ENCODE measurements around the gene OR2T27. TPM values are rescaled to one million over a fixed set of nuclear protein-coding genes. Genes with fewer than 3 reads are reported as not detected.

The OR2T27 gene
- total RNA-seq, 2 donors from 2014 or later: not detected

- Mint-ChIP-seq H3K27ac (no peak overlapping the region), H3K9me3 (no peaks in the 10 kb centered on the region), H3K36me3 (ENCODE audit: insufficient read depth in 2 of 2) (no peaks in the 10 kb centered on the region), H3K4me1 (ENCODE audit: low read depth) (no peaks in the 10 kb centered on the region), H3K4me3 (no peak overlapping the region), H3K27me3 (ENCODE audit: low read depth) (no peaks in the 10 kb centered on the region)
- DNase-seq: no peak
- ATAC-seq (replicated peaks in 1 of 2): no peak
Observed at GRCh38 chr1:248630551-248630950, 24.8 kb downstream of the OR2T27 start.

DNA sequence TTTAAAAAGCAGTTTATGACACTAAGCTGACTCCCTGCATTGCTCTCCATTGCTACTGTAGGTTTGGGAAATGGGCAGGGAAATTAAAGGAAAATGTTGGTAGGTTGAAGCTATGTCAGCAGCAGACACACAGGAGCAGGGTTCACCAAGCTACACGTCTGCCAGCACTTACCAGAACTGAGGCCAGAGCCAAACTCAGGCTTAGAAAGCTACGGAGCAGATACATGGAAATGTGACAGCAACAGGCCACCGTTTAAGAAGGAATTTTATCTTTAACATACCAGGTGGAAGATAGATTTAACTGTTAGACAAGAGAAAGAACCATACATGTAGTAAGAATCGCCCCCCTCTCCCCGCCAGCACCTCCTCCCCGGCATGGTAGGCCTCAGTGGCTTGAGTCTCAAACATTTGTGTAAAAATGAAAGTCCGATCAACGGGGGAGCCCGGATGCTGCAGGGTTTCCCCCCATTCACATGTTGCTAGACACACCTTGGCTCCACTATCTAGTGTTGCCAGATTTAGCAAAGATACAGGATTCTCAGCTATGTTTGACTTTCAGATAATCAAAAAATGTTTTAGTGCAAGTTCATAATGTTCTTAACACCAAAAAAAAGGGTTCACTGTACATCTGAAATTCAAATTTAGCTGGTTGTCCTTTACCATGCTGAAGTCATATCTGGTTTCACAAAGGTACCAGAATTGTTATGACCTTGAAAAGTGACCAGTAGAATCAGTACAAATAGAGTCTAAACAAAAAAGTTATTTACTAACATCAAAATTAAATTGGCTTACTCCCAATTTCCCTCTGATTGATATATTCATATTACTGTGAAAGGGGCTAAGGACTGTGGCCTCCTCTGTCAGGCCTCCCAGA is 27.1 kb downstream of the OR2T27 start:
- H3K4me1 Mint-ChIP-seq (ENCODE audit: low read depth): no peaks in the 10 kb centered on the region
- DNase-seq (no peak), ATAC-seq (replicated peaks in 1 of 2) (no peak)
- no peaks in the 10 kb centered on the region for H3K27me3 Mint-ChIP-seq (ENCODE audit: low read depth)
- no peak overlapping the region for H3K4me3 Mint-ChIP-seq
- no peaks in the 10 kb centered on the region for H3K9me3 Mint-ChIP-seq
- H3K27ac Mint-ChIP-seq: no peak overlapping the region
- H3K36me3 Mint-ChIP-seq (ENCODE audit: insufficient read depth in 2 of 2): no peaks in the 10 kb centered on the region

DNA sequence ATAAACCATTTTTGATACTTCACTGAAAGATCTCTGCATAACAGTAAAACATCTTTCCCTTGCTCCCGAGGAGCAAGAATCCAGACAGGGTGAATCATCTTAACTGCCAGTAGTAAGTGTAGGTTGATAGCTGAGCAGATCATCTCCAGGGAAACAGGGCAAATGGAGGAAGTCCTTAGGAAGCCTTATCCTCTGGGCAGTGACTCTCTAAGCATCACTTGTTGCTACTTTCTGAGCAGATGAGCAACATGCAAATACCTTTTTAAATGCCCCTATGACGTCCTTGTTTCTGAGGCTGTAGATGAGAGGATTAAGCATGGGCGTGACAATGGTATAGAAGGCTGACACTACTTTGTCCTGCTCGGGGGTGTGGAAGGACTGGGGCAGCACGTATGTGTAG is 29.4 kb downstream of the OR2T27 start:
- Mint-ChIP-seq H3K36me3 (ENCODE audit: insufficient read depth in 2 of 2) (no peaks in the 10 kb centered on the region), H3K9me3 (no peaks in the 10 kb centered on the region), H3K27ac (no peak overlapping the region), H3K4me3 (no peak overlapping the region), H3K4me1 (ENCODE audit: low read depth) (no peaks in the 10 kb centered on the region), H3K27me3 (ENCODE audit: low read depth) (no peaks in the 10 kb centered on the region)
- ATAC-seq (replicated peaks in 1 of 2) (no peak), DNase-seq (no peak)

GRCh38 chr1:248625166-248625565 is 30.2 kb downstream of the OR2T27 start:
- H3K4me1 Mint-ChIP-seq (ENCODE audit: low read depth): no peaks in the 10 kb centered on the region
- no peak for ATAC-seq (replicated peaks in 1 of 2)
- H3K36me3 Mint-ChIP-seq (ENCODE audit: insufficient read depth in 2 of 2): no peaks in the 10 kb centered on the region

DNA sequence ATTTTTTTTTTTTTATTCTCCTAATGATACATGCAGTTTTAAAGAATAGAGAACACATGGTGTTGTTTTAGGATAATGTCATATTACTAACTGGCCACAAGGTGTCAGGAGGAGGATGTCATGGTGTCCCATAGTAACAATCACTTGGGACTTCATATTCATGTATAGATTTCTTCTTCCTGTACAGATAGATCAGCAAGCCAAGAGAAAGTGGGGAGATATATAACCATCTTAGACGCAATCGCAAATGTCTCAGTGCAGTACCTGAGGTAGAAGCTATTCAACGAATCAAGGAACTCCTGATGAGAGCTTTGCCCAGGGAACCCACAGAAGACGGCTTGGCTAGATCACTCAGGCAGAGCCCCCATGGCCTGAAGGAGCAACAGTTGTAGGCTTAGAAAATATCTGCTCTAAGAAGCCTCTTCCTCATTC is 32.7 kb downstream of the OR2T27 start:
- Mint-ChIP-seq H3K36me3 (ENCODE audit: insufficient read depth in 2 of 2) (no peaks in the 10 kb centered on the region), H3K27me3 (ENCODE audit: low read depth) (no peaks in the 10 kb centered on the region), H3K4me3 (no peak overlapping the region), H3K4me1 (ENCODE audit: low read depth) (no peaks in the 10 kb centered on the region), H3K27ac (no peak overlapping the region), H3K9me3 (no peaks in the 10 kb centered on the region)
- DNase-seq (no peak), ATAC-seq (replicated peaks in 1 of 2) (peak; percentile 67 to 70)

More at GRCh38 chr1:248625166-248625565, 30.2 kb downstream of the OR2T27 start:
- no peak for DNase-seq
- H3K4me3 Mint-ChIP-seq: no peak overlapping the region
- no peaks in the 10 kb centered on the region for H3K27me3 Mint-ChIP-seq (ENCODE audit: low read depth)
- no peak overlapping the region for H3K27ac Mint-ChIP-seq
- H3K9me3 Mint-ChIP-seq: no peaks in the 10 kb centered on the region

DNA sequence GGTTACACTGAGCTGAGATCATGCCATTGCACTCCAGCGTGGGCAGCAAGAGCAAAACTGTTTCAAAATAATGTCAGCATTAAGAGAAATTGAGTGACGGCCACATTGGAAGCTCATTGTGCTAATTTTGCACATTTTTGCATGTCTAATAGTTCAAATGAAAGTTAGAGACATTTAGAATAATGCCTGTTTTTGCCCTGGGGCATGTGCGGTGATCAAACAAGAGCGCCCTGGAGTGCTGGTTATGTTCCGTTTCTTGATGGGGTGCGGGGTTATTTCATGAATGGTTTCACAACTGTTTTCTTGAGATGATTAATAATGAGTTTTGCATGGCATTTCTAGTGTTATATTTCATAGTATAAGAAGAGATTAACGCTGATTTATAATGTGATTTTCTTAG is 33.6 kb downstream of the OR2T27 start:
- Mint-ChIP-seq H3K4me3 (no peak overlapping the region), H3K27me3 (ENCODE audit: low read depth) (no peaks in the 10 kb centered on the region), H3K36me3 (ENCODE audit: insufficient read depth in 2 of 2) (no peaks in the 10 kb centered on the region), H3K9me3 (no peaks in the 10 kb centered on the region), H3K4me1 (ENCODE audit: low read depth) (no peaks in the 10 kb centered on the region), H3K27ac (no peak overlapping the region)
- DNase-seq (no peak), ATAC-seq (replicated peaks in 1 of 2) (no peak)

DNA sequence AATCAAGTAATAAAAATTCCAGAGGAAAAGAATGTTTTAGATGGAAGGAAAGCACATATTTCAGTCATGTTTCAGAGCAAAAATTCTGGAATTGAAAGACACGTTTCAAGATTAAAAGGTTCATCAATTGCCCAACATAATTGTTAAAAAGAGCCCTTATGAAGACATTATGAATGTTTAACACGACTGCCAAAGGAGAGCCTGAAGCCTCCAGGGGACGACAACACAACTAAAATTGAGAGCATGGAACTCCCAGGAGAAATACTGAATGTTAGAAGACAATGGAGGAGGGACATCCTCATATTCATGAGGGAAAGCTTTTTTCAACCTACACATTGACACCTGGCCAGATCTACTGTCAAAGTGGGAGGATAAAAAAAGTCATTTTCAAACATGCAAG is 36.5 kb downstream of the OR2T27 start:
- no peaks in the 10 kb centered on the region for H3K36me3 Mint-ChIP-seq (ENCODE audit: insufficient read depth in 2 of 2)
- no peaks in the 10 kb centered on the region for H3K9me3 Mint-ChIP-seq
- peak; percentile 39 to 60 for DNase-seq
- ATAC-seq (replicated peaks in 1 of 2): peak in 1 of 2 donors; percentile 53
- no peak overlapping the region for H3K27ac Mint-ChIP-seq
- H3K27me3 Mint-ChIP-seq (ENCODE audit: low read depth): no peaks in the 10 kb centered on the region
- H3K4me1 Mint-ChIP-seq (ENCODE audit: low read depth): peaks cover 9% of the 10 kb centered on the region
- no peak overlapping the region for H3K4me3 Mint-ChIP-seq

- Mint-ChIP-seq H3K36me3 (ENCODE audit: insufficient read depth in 2 of 2) (peaks cover 0 to 2% of the 10 kb centered on the region in 2 donors), H3K9me3 (no peaks in the 10 kb centered on the region), H3K4me1 (ENCODE audit: low read depth) (peaks cover 17% of the 10 kb centered on the region), H3K27ac (no peak overlapping the region), H3K4me3 (no peak overlapping the region), H3K27me3 (ENCODE audit: low read depth) (no peaks in the 10 kb centered on the region)
- DNase-seq (no peak), ATAC-seq (replicated peaks in 1 of 2) (no peak)
Observed at GRCh38 chr1:248618119-248618518, 37.2 kb downstream of the OR2T27 start.

DNA sequence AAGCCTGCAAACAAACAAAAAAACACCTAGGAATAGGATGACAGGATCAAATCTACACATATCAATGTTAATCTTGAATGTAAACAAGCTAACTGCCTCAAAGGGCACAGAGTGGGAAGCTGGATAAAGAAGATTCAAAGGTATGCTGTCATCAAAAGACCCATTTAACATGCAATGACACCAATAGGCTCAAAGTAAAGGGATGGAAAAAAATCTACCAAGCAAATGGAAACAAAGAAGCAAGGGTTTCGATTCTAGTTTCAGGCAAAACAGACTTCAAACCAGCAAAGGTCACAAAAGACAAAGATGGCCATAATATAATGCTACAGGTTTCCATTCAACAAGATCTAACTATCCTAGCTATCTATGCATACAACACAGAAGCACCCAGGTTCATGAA is 41.6 kb downstream of the OR2T27 start:
- no peaks in the 10 kb centered on the region for H3K27me3 Mint-ChIP-seq (ENCODE audit: low read depth)
- ATAC-seq (replicated peaks in 1 of 2): peak; percentile 72 to 79
- H3K9me3 Mint-ChIP-seq: no peaks in the 10 kb centered on the region
- H3K36me3 Mint-ChIP-seq (ENCODE audit: insufficient read depth in 2 of 2): peaks cover 2% of the 10 kb centered on the region in 2 donors
- H3K4me3 Mint-ChIP-seq: peak overlapping the region in 1 of 2 donors; percentile 6
- H3K4me1 Mint-ChIP-seq (ENCODE audit: low read depth): peaks cover 41% of the 10 kb centered on the region
- H3K27ac Mint-ChIP-seq: peak overlapping the region; percentile 62
- no peak for DNase-seq

DNA sequence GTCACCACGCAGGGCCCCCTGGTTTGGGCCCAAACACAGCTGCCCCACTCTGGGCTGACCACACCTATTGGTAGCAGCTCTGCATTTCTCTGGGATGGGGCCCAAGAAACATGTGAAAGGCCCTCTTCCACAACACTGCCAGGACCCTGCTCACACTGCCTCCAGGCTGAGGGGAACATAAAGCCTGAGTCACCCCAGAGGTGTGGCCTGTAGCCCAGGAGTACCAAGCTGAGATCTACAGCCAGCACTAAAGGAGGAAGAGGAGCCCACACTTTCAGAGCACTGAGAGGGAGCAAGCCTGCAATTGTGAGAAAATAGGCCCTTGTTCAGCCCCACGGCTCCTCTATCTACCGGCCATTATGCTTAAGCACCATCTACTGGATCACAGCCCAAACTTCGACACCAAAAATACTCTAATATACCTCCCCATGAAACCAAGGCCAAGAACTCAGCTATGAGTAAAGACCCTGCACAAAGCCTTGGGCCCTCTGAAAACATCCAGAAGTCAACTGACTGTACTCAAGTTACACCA is 43.4 kb downstream of the OR2T27 start:
- Mint-ChIP-seq H3K4me3 (no peak overlapping the region), H3K9me3 (no peaks in the 10 kb centered on the region), H3K4me1 (ENCODE audit: low read depth) (peaks cover 41% of the 10 kb centered on the region), H3K27me3 (ENCODE audit: low read depth) (no peaks in the 10 kb centered on the region), H3K27ac (no peak overlapping the region), H3K36me3 (ENCODE audit: insufficient read depth in 2 of 2) (peaks cover 2% of the 10 kb centered on the region in 2 donors)
- ATAC-seq (replicated peaks in 1 of 2): peak; percentile 83 to 87
- DNase-seq: peak in 1 of 2 donors; percentile 29

GRCh38 chr1:248610301-248610700 is 45.0 kb downstream of the OR2T27 start:
- ATAC-seq (replicated peaks in 1 of 2) (no peak), DNase-seq (no peak)
- peaks cover 41% of the 10 kb centered on the region for H3K4me1 Mint-ChIP-seq (ENCODE audit: low read depth)
- no peaks in the 10 kb centered on the region for H3K9me3 Mint-ChIP-seq
- H3K27ac Mint-ChIP-seq: no peak overlapping the region
- no peak overlapping the region for H3K4me3 Mint-ChIP-seq
- peaks cover 2% of the 10 kb centered on the region in 2 donors for H3K36me3 Mint-ChIP-seq (ENCODE audit: insufficient read depth in 2 of 2)
- no peaks in the 10 kb centered on the region for H3K27me3 Mint-ChIP-seq (ENCODE audit: low read depth)
